Stimulated activated naive CD8-positive, alpha-beta T cell treated with anti-CD3 and anti-CD28 coated beads, Interleukin-15, Interleukin-2, amounts not matched to agents 100 ng/mL and 50 ng/mL, for 24 hours (primary cell): ENCODE measurements around the gene PGGHG.
"Not testable (repeated sequence)": the region's sequence is repeated elsewhere in the genome, so short reads cannot be mapped to it uniquely, and the experiment has no call there.

Source experiments
- H3K27ac Mint-ChIP-seq: one replicate; pipeline ENCODE4 v1.8.0; 2021; ENCODE audit warnings: mild to moderate bottlenecking, mixed read lengths
- H3K27me3 Mint-ChIP-seq: one replicate; pipeline ENCODE4 v1.8.0; 2021; ENCODE audit warnings: mixed read lengths
- H3K36me3 Mint-ChIP-seq: one replicate; pipeline ENCODE4 v1.8.0; 2021; ENCODE audit warnings: low read depth, mixed read lengths
- H3K4me1 Mint-ChIP-seq: one replicate; pipeline ENCODE4 v1.8.0; 2021; ENCODE audit warnings: low read depth, mixed read lengths
- H3K4me3 Mint-ChIP-seq: one replicate; pipeline ENCODE4 v1.8.0; 2021; ENCODE audit warnings: mild to moderate bottlenecking, mixed read lengths
- H3K9me3 Mint-ChIP-seq: one replicate; pipeline ENCODE4 v1.8.0; 2021; ENCODE audit warnings: mixed read lengths

The PGGHG gene

GRCh38 chr11:318405-319120, 29.6 kb downstream of the PGGHG start:
- peaks cover 48% of the 10 kb centered on the region for H3K4me1 Mint-ChIP-seq
- H3K4me3 Mint-ChIP-seq: peak overlapping the region; percentile 92
- H3K27ac Mint-ChIP-seq, H3K27me3 Mint-ChIP-seq, H3K9me3 Mint-ChIP-seq: not testable (repeated sequence)
- H3K36me3 Mint-ChIP-seq: peaks cover 24% of the 10 kb centered on the region

- H3K27me3 Mint-ChIP-seq, H3K9me3 Mint-ChIP-seq: not testable (repeated sequence)
- Mint-ChIP-seq H3K36me3 (peaks cover 18% of the 10 kb centered on the region), H3K4me1 (peaks cover 49% of the 10 kb centered on the region), H3K4me3 (peak overlapping the region; percentile 92), H3K27ac (peak overlapping the region; percentile 98)
These were observed 30.4 kb downstream of the PGGHG start for GRCh38 chr11:319121-319887.

- Mint-ChIP-seq H3K36me3 (peaks cover 14% of the 10 kb centered on the region), H3K4me1 (peaks cover 53% of the 10 kb centered on the region), H3K4me3 (peak overlapping the region; percentile 92), H3K27ac (peak overlapping the region; percentile 98)
- not testable (repeated sequence) for H3K27me3 Mint-ChIP-seq, H3K9me3 Mint-ChIP-seq
These were observed 31.0 kb downstream of the PGGHG start for GRCh38 chr11:319888-320273.

- H3K9me3 Mint-ChIP-seq: no peaks in the 10 kb centered on the region
- H3K4me1 Mint-ChIP-seq: peaks cover 72% of the 10 kb centered on the region
- H3K36me3 Mint-ChIP-seq: peaks cover 4% of the 10 kb centered on the region
- H3K27me3 Mint-ChIP-seq: no peaks in the 10 kb centered on the region
- H3K4me3 Mint-ChIP-seq: peak overlapping the region; percentile 18
- peak overlapping the region; percentile 70 for H3K27ac Mint-ChIP-seq
These were observed 35.2 kb downstream of the PGGHG start for GRCh38 chr11:324156-324555.

GRCh38 chr11:324593-325517, 35.9 kb downstream of the PGGHG start:
- peak overlapping the region; percentile 18 for H3K4me3 Mint-ChIP-seq
- not testable (repeated sequence) for H3K9me3 Mint-ChIP-seq, H3K27me3 Mint-ChIP-seq, H3K36me3 Mint-ChIP-seq
- peaks cover 74% of the 10 kb centered on the region for H3K4me1 Mint-ChIP-seq
- peak overlapping the region; percentile 38 for H3K27ac Mint-ChIP-seq

GRCh38 chr11:325796-326591, 37.1 kb downstream of the PGGHG start:
- no peaks in the 10 kb centered on the region for H3K36me3 Mint-ChIP-seq
- H3K9me3 Mint-ChIP-seq: no peaks in the 10 kb centered on the region
- H3K27me3 Mint-ChIP-seq: no peaks in the 10 kb centered on the region
- H3K4me1 Mint-ChIP-seq: peaks cover 76% of the 10 kb centered on the region
- peak overlapping the region; percentile 97 for H3K27ac Mint-ChIP-seq
- peak overlapping the region; percentile 74 for H3K4me3 Mint-ChIP-seq

GRCh38 chr11:326592-326841, 37.6 kb downstream of the PGGHG start:
- Mint-ChIP-seq H3K27ac (peak overlapping the region; percentile 97), H3K4me1 (peaks cover 81% of the 10 kb centered on the region), H3K9me3 (no peaks in the 10 kb centered on the region), H3K27me3 (no peaks in the 10 kb centered on the region), H3K4me3 (peak overlapping the region; percentile 74), H3K36me3 (no peaks in the 10 kb centered on the region)

- peak overlapping the region; percentile 97 for H3K27ac Mint-ChIP-seq
- no peaks in the 10 kb centered on the region for H3K36me3 Mint-ChIP-seq
- peak overlapping the region; percentile 74 for H3K4me3 Mint-ChIP-seq
- peaks cover 86% of the 10 kb centered on the region for H3K4me1 Mint-ChIP-seq
- no peaks in the 10 kb centered on the region for H3K9me3 Mint-ChIP-seq
- no peaks in the 10 kb centered on the region for H3K27me3 Mint-ChIP-seq
These were observed 38.1 kb downstream of the PGGHG start for GRCh38 chr11:326842-327580.

GRCh38 chr11:327581-327923, 38.6 kb downstream of the PGGHG start:
- H3K27me3 Mint-ChIP-seq: no peaks in the 10 kb centered on the region
- no peaks in the 10 kb centered on the region for H3K9me3 Mint-ChIP-seq
- no peaks in the 10 kb centered on the region for H3K36me3 Mint-ChIP-seq
- H3K27ac Mint-ChIP-seq: peak overlapping the region; percentile 97
- H3K4me3 Mint-ChIP-seq: peak overlapping the region; percentile 74
- peaks cover 87% of the 10 kb centered on the region for H3K4me1 Mint-ChIP-seq

- Mint-ChIP-seq H3K36me3 (no peaks in the 10 kb centered on the region), H3K4me3 (no peak overlapping the region), H3K4me1 (peaks cover 89% of the 10 kb centered on the region), H3K27me3 (no peaks in the 10 kb centered on the region), H3K27ac (no peak overlapping the region), H3K9me3 (no peaks in the 10 kb centered on the region)
These were observed 39.1 kb downstream of the PGGHG start for GRCh38 chr11:328012-328411.

- H3K27me3 Mint-ChIP-seq, H3K36me3 Mint-ChIP-seq, H3K9me3 Mint-ChIP-seq, H3K4me3 Mint-ChIP-seq: not testable (repeated sequence)
- H3K27ac Mint-ChIP-seq: peak overlapping the region; percentile 68
- H3K4me1 Mint-ChIP-seq: peaks cover 85% of the 10 kb centered on the region
These were observed 39.7 kb downstream of the PGGHG start for GRCh38 chr11:328516-329100.

- H3K4me3 Mint-ChIP-seq: peak overlapping the region; percentile 64
- H3K27me3 Mint-ChIP-seq: no peaks in the 10 kb centered on the region
- H3K36me3 Mint-ChIP-seq: no peaks in the 10 kb centered on the region
- H3K4me1 Mint-ChIP-seq: peaks cover 73% of the 10 kb centered on the region
- no peaks in the 10 kb centered on the region for H3K9me3 Mint-ChIP-seq
- H3K27ac Mint-ChIP-seq: peak overlapping the region; percentile 68
These were observed 40.9 kb downstream of the PGGHG start for GRCh38 chr11:329886-330253.

- Mint-ChIP-seq H3K4me1 (peaks cover 71% of the 10 kb centered on the region), H3K27ac (peak overlapping the region; percentile 68), H3K4me3 (no peak overlapping the region), H3K27me3 (no peaks in the 10 kb centered on the region), H3K36me3 (no peaks in the 10 kb centered on the region), H3K9me3 (no peaks in the 10 kb centered on the region)
These were observed 41.4 kb downstream of the PGGHG start for GRCh38 chr11:330307-330693.
